ENCODE measurements around the gene KCNC3. TPM values are rescaled to one million over a fixed set of nuclear protein-coding genes. Genes with fewer than 3 reads are reported as not detected.
A peak's percentile ranks its signal among the peaks of the same experiment; 100 is the strongest.

Gene KCNC3
- total RNA-seq, 1 experiment from 2014 or later = 17.3 TPM

DNA sequence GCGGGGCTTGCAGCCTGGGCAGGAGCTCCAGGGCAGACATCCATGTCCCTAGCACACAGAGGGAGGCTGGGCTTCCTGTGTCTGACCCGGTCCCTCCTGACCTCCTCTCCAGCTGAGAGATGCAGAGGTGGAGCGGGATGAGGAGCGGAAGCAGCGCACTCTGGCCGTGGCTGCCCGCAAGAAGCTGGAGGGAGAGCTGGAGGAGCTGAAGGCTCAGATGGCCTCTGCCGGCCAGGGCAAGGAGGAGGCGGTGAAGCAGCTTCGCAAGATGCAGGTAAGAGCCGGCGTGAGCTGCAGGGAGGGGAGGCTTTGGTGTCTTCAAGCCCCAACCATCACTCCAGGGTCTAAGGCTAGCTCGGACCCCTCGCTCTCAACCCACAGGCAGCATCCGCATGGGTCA lies 38.4 kb downstream of the KCNC3 start:
- no peak overlapping the region for H2BK20ac ChIP-seq (ENCODE audit: low read depth, low read length, poor library complexity, severe bottlenecking)
- no peaks in the 10 kb centered on the region for H3K79me2 ChIP-seq (ENCODE audit: insufficient read depth, low read length)
- no peak overlapping the region for H4K8ac ChIP-seq (replicated peaks; ENCODE audit: insufficient read length, low read depth, low read length)
- no peaks in the 10 kb centered on the region for H3K4me1 ChIP-seq (ENCODE audit: insufficient read depth, low read length)
- no peak for DNase-seq
- H3K4me2 ChIP-seq (ENCODE audit: insufficient read depth, insufficient read length, low read length) = no peak overlapping the region
- no peak overlapping the region for H4K91ac ChIP-seq (ENCODE audit: insufficient read length, low read depth, low read length)
- peaks cover 5% of the 10 kb centered on the region for H3K9me3 ChIP-seq (ENCODE audit: control insufficient read depth, low read depth, low read length)
- no peak overlapping the region for H2BK15ac ChIP-seq (ENCODE audit: low read depth, low read length)
- Mint-ChIP-seq H3K4me3 (no peak overlapping the region; a peak in 1 of 5 replicates), H3K4me1 (peaks cover 22 to 30% of the 10 kb centered on the region in 2 experiments), H3K36me3 (ENCODE audit: insufficient read depth in 1 of 3, low read depth in 3 of 3) (peaks cover 32 to 51% (median 48%) of the 10 kb centered on the region in 3 experiments; a peak in 6 of 7 replicates), H3K9me3 (peaks cover 2 to 11% of the 10 kb centered on the region in 2 experiments), H3K27ac (peak overlapping the region in 1 of 3 experiments; percentile 21; a peak in 2 of 7 replicates), H3K27me3 (ENCODE audit: low read depth) (no peaks in the 10 kb centered on the region; the same call in 1 of the 2 replicates)
- TF ChIP-seq, protein P1, sequence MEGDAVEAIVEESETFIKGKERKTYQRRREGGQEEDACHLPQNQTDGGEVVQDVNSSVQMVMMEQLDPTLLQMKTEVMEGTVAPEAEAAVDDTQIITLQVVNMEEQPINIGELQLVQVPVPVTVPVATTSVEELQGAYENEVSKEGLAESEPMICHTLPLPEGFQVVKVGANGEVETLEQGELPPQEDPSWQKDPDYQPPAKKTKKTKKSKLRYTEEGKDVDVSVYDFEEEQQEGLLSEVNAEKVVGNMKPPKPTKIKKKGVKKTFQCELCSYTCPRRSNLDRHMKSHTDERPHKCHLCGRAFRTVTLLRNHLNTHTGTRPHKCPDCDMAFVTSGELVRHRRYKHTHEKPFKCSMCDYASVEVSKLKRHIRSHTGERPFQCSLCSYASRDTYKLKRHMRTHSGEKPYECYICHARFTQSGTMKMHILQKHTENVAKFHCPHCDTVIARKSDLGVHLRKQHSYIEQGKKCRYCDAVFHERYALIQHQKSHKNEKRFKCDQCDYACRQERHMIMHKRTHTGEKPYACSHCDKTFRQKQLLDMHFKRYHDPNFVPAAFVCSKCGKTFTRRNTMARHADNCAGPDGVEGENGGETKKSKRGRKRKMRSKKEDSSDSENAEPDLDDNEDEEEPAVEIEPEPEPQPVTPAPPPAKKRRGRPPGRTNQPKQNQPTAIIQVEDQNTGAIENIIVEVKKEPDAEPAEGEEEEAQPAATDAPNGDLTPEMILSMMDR (conservative IDR thresholded peaks at IDR 0.05) = no peak
- H3K14ac ChIP-seq (ENCODE audit: insufficient read depth, low read length) = no peak overlapping the region
- H2BK5ac ChIP-seq (ENCODE audit: insufficient read length, low read length) = no peak overlapping the region
- H3K56ac ChIP-seq (ENCODE audit: insufficient read length, low read depth, low read length) = no peak overlapping the region
- no peak overlapping the region for H3K4ac ChIP-seq (ENCODE audit: low read depth, low read length)
- no peak overlapping the region for H4K5ac ChIP-seq (ENCODE audit: insufficient read length, low read depth, low read length)
- H2AFZ ChIP-seq (ENCODE audit: low read length) = no peak overlapping the region
- H3T11ph ChIP-seq (ENCODE audit: low read length) = no peak overlapping the region
- H3K23me2 ChIP-seq (ENCODE audit: insufficient read length, low read depth, low read length, poor library complexity, severe bottlenecking) = no peaks in the 10 kb centered on the region
- no peaks in the 10 kb centered on the region for H3K79me1 ChIP-seq (ENCODE audit: insufficient read depth, low read depth, low read length, poor library complexity, severe bottlenecking)
- no peak overlapping the region for H3K23ac ChIP-seq (ENCODE audit: insufficient read length, low read depth, low read length)
- H3K27ac ChIP-seq (ENCODE audit: insufficient read length, low read depth, low read length) = no peak overlapping the region
- H2BK120ac ChIP-seq (ENCODE audit: low read depth, low read length, poor library complexity, severe bottlenecking) = no peak overlapping the region
- no peaks in the 10 kb centered on the region for H3K27me3 ChIP-seq (ENCODE audit: insufficient read depth, low read length)
- no peak overlapping the region for H2BK12ac ChIP-seq (ENCODE audit: insufficient read length, low read depth, low read length)
- H3K9ac ChIP-seq (ENCODE audit: extremely low read depth, insufficient read length, low read length) = no peak overlapping the region
- no peaks in the 10 kb centered on the region for H4K20me1 ChIP-seq (ENCODE audit: control insufficient read depth, insufficient read depth, insufficient read length)
- no peak overlapping the region for H3K18ac ChIP-seq (ENCODE audit: insufficient read length, low read depth, low read length)
- H2AK5ac ChIP-seq (ENCODE audit: insufficient read length, low read length) = no peak overlapping the region
- no CpG with 5 or more reads among the region's 15 CpGs for WGBS (ENCODE audit: extremely low coverage, insufficient read length, low lambda C conversion rate)
